Measurements from ENCODE around the gene WDR33.
A peak's percentile ranks its signal among the peaks of the same experiment; 100 is the strongest.

WDR33 gene

DNA sequence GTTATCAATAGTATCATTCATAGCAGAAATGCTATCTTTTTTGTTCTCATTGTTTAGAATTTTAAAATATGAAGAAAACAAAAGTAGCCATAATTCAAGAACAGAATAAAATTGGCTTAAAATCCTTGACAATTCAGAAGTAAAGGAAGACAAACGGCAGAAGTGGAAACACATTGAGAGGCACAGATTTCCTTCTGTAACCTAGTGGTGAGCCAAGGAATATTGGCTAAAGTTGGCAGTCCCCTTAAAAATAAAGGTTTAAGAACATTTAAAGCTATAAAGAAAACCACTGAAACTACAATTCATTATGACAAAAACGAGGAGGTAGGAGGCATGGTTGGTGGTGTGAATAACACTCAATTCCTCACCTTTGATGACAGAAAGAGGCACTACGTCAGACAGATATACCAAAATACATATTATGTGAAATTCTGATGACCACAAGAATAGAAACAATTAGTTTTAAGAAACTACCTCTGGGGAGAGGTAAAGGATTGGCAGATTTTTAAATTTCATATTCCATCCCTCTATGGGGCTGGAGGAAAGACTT lies 67.4 kb downstream of the WDR33 start:
- no peak for TF ChIP-seq CTCF (conservative IDR thresholded peaks at IDR 0.05; ENCODE audit: low read depth, low read length)
- H3K4me3 ChIP-seq (ENCODE audit: low read depth, low read length), result no peak overlapping the region
- DNase-seq (ENCODE audit: low read depth), result no peak

GRCh38 chr2:127740665-127741288 lies 70.2 kb downstream of the WDR33 start:
- DNase-seq (ENCODE audit: low read depth), result no peak
- H3K4me3 ChIP-seq (ENCODE audit: low read depth, low read length), result no peak overlapping the region
- TF ChIP-seq CTCF (conservative IDR thresholded peaks at IDR 0.05; ENCODE audit: low read depth, low read length), result no peak

DNA sequence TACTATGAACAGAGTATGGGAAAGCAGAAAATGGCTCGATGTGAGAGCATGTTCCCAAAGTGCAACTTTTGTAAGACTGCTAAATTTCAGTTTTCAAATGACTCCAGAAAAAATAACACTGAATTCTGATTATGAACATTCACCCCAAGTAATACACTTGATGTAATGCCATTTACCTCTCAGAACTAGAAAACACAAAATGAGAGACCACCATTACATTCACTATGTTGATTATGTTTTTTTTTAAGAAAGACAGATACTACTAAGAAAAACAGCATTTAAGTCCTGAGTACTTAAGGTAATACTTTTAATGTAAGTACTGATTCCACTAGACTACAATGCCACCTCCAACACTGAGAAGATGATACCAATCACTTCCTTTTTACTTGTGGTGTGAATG lies 71.2 kb downstream of the WDR33 start:
- H3K4me3 ChIP-seq (ENCODE audit: low read depth, low read length), result no peak overlapping the region
- DNase-seq (ENCODE audit: low read depth), result no peak
- TF ChIP-seq CTCF (conservative IDR thresholded peaks at IDR 0.05; ENCODE audit: low read depth, low read length), result no peak

DNA sequence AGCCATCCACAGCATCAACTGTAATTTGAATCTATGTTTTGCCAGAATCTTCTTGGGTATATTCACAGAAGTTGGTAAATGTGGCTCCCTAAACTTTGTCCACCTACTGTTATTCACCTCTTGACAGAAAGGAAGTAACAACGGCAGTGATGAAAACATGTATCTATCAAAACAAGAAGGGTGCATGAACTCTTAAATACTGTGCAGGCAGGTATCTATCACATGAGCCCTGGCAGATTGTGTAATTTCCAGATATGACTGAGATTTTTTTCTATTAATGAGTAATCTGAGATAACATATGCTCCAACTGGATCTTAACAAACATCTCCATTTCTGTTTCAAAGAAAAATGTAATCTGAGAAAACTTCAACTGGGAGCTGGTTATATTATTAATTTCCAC lies 73.1 kb downstream of the WDR33 start:
- no peak overlapping the region for H3K4me3 ChIP-seq (ENCODE audit: low read depth, low read length)
- DNase-seq (ENCODE audit: low read depth), result peak; percentile 12
- no peak for TF ChIP-seq CTCF (conservative IDR thresholded peaks at IDR 0.05; ENCODE audit: low read depth, low read length)

DNA sequence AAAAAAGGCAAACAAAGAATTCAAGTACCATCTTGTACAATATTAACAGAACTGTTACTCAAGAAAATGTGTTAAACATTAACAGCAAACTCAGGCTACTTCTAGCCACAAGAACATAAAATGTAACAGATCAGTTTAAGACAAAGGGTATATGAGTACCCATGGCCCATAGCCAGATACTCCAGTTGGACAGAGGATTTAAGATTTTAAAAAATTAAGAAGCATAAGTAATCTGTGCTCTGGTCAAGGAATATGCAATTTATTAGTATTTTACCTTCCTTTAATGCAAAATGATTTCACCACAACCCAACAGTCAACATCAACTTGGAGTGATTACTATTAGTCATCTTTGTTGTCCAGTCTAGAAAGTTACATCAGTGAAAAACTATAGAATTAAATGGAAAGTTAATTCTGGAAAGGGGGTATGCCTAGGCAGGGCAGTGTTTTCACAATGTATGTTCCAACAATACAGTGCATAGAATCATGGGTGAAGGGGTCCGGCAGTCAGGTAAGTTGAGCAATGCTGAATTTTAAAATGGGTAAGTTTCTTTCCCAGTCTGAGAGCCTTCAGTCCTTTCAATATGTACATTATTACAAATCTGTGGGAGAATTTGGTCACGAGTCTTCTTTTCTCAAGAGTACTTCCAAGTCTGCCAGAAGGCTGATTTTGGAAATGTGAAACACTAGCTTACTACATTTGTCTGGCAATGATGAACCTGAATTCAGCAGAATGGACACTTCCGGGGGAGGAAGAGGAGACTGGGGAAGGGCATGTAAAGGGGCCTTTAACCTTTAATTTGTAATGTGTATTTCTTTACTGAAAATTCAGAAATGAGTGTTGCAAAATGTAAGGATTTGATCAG lies 75.2 kb downstream of the WDR33 start:
- no peak overlapping the region for H3K4me3 ChIP-seq (ENCODE audit: low read depth, low read length)
- TF ChIP-seq CTCF (conservative IDR thresholded peaks at IDR 0.05; ENCODE audit: low read depth, low read length), result no peak
- no peak for DNase-seq (ENCODE audit: low read depth)

DNA sequence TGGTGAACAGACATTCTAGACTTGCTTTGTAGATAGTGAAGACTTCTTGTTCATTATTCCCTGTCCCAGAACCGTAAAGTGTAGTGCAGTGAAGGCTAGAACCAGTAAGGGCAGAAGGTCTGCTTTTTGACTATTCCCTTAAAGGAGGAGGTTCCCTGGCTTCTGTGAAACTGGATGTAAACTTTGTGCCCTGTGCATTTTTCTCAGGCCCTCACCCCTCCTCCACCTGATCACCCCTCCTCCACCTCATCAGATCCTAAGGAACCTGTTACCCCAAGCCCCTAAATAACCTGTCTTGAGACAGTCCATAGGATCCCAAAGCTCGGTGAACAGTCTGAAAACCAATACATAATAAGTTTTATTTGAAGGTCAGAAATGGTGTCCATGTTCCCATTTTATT lies 75.9 kb downstream of the WDR33 start:
- TF ChIP-seq CTCF (conservative IDR thresholded peaks at IDR 0.05; ENCODE audit: low read depth, low read length), result no peak
- no peak overlapping the region for H3K4me3 ChIP-seq (ENCODE audit: low read depth, low read length)
- DNase-seq (ENCODE audit: low read depth), result no peak

All from choroid plexus epithelial cell (primary cell).